Type B pancreatic cell (in vitro differentiated cells): Measurements from ENCODE around the gene MRPS34. TPM values are rescaled to one million over a fixed set of nuclear protein-coding genes. Genes with fewer than 3 reads are reported as not detected.
A peak's percentile ranks its signal among the peaks of the same experiment; 100 is the strongest.
"Not testable (repeated sequence)": the region's sequence is repeated elsewhere in the genome, so short reads cannot be mapped to it uniquely, and the experiment has no call there.

Experiments
- DNase-seq: peaks from one replicate; pipeline ENCODE4 v3.0.0; 2021; ENCODE audit warnings: mixed read lengths; ENCODE audit not compliant: unreplicated experiment; ENCODE audit errors: extremely low spot score
- H3K27ac Mint-ChIP-seq: 2 replicates; pipeline ENCODE4 v1.8.0; 2021; ENCODE audit warnings: mild to moderate bottlenecking, mixed read lengths
- H3K27me3 Mint-ChIP-seq: 2 replicates; pipeline ENCODE4 v1.8.0; 2021; ENCODE audit warnings: mixed read lengths
- H3K36me3 Mint-ChIP-seq: 2 replicates; pipeline ENCODE4 v1.8.0; 2021; ENCODE audit warnings: mixed read lengths
- H3K4me1 Mint-ChIP-seq: one replicate; pipeline ENCODE4 v1.8.0; 2021; ENCODE audit warnings: mixed read lengths; ENCODE audit not compliant: unreplicated experiment
- H3K4me3 Mint-ChIP-seq: 2 replicates; pipeline ENCODE4 v1.8.0; 2021; ENCODE audit warnings: mild to moderate bottlenecking, mixed read lengths
- H3K9me3 Mint-ChIP-seq: 2 replicates; pipeline ENCODE4 v1.8.0; 2021; ENCODE audit warnings: mixed read lengths
- total RNA-seq: library from RNA; stranded (reverse); gene quantifications from 2 replicates; pipeline ENCODE4 v1.2.1, GENCODE V29; 2021; ENCODE audit warnings: low replicate concordance
- TF ChIP-seq, protein P1 (sequence below): fragments of 200-600 bp; sonication (generic); conservative IDR thresholded peaks from 2 replicates; pipeline ENCODE4 v1.5.0; 2021; ENCODE audit warnings: antibody characterized with exemption, mild to moderate bottlenecking

The MRPS34 gene
- total RNA-seq, 1 donor from 2014 or later = 95.5 TPM

DNA sequence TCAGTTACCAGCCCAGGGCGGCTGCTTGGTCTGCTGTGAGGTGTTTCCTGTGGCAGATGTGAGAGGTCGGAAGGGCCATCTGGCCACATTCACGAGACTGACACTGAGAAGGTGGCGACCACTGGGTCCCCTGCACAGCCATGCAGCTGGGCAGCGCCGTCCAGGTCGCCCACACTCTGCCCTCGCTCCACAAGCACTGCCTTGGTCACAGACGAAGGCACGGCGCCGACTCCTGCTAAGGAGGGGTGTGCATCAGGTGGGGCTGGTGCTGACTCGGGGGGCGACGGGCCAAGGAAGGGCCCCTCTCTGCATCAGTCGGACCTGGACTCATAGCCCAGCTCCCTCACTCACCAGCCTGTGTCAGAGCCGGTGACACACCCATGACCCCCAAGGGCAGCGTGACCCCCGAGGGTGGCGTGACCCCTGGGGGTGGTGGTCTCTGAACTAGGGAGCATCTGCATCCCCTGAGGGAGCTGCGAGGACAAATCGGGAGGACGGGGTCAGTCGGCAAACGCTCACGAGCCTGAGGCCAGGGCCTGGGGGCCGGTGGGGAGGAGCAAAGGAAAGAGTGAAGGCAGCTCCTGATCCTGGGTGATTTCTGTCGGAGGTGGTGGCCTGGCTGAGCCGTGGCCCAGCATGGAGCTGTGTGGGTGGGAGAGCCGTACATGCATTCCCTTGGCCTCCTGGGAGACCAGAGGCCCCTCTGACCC lies 32.0 kb downstream of the MRPS34 start:
- no peaks in the 10 kb centered on the region for H3K27me3 Mint-ChIP-seq
- DNase-seq = peak; percentile 67
- no peaks in the 10 kb centered on the region for H3K4me1 Mint-ChIP-seq
- H3K4me3 Mint-ChIP-seq = no peak overlapping the region
- TF ChIP-seq, protein P1, sequence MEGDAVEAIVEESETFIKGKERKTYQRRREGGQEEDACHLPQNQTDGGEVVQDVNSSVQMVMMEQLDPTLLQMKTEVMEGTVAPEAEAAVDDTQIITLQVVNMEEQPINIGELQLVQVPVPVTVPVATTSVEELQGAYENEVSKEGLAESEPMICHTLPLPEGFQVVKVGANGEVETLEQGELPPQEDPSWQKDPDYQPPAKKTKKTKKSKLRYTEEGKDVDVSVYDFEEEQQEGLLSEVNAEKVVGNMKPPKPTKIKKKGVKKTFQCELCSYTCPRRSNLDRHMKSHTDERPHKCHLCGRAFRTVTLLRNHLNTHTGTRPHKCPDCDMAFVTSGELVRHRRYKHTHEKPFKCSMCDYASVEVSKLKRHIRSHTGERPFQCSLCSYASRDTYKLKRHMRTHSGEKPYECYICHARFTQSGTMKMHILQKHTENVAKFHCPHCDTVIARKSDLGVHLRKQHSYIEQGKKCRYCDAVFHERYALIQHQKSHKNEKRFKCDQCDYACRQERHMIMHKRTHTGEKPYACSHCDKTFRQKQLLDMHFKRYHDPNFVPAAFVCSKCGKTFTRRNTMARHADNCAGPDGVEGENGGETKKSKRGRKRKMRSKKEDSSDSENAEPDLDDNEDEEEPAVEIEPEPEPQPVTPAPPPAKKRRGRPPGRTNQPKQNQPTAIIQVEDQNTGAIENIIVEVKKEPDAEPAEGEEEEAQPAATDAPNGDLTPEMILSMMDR = no peak
- H3K36me3 Mint-ChIP-seq = no peaks in the 10 kb centered on the region
- no peak overlapping the region for H3K27ac Mint-ChIP-seq
- H3K9me3 Mint-ChIP-seq = no peaks in the 10 kb centered on the region

DNA sequence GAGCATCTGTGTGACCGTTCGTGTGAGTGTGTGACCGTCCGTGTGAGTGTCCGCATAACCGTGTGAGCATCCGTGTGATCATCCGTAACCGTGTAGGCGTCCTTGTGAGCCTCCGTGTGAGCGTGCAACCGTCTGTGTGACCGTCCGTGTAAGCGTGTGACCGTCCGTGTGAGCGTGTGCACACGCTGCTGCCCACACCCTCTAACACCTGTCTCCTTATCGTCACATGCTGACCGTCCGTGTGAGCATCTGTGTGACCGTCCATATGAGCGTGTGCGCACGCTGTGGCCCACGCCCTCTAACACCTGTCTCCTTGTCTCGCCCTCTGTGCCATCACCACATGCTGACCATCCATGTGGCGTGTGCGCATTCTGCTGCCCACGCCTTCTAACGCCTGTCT lies 32.7 kb downstream of the MRPS34 start:
- Mint-ChIP-seq H3K36me3 (no peaks in the 10 kb centered on the region), H3K27ac (no peak overlapping the region), H3K27me3 (no peaks in the 10 kb centered on the region), H3K4me3 (no peak overlapping the region), H3K4me1 (no peaks in the 10 kb centered on the region), H3K9me3 (no peaks in the 10 kb centered on the region)
- no peak for DNase-seq
- TF ChIP-seq, protein P1 = no peak

DNA sequence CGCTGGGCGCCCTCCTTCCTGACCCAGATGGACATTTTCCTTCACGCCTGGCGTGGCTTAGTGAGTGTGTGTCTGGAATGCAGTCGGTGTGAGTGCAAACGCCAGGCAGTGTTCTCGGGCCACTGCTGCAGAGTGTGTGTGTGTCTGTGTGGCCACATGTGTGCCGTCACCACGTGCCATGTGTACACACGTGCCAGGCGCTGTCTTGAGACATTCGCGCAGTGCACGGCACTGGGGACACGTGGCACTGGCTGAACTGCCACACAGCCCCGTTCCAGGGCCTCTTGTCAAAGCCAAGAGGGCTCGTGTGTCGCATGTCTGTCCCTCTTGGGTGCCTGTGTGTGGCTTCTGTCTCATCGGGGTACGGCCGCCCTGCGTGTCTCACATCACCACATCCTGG lies 38.1 kb downstream of the MRPS34 start:
- Mint-ChIP-seq H3K36me3 (no peaks in the 10 kb centered on the region), H3K4me3 (no peak overlapping the region), H3K27ac (no peak overlapping the region), H3K9me3 (no peaks in the 10 kb centered on the region), H3K4me1 (no peaks in the 10 kb centered on the region), H3K27me3 (no peaks in the 10 kb centered on the region)
- DNase-seq = no peak
- TF ChIP-seq, protein P1 = no peak

DNA sequence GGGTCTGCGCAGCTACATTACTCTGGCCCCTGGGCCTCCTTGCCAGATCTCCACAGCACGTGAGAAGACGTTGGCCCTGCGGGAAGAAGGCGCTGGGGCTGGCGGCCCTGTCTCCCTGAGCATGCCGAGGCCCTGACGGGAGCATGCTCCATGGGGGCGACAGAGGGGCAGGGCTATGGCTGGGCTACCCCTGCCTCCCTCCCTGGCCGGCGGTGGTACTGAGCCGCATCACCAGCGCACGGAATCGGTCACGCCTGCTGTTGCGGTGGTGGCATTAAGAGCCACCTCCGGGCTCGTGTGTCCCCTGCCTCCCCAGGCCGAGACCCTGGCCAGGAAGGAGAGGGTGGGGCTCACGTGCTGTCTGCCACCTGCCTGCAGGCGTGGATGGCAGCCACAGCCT lies 38.8 kb downstream of the MRPS34 start:
- no peaks in the 10 kb centered on the region for H3K9me3 Mint-ChIP-seq
- H3K4me3 Mint-ChIP-seq = no peak overlapping the region
- TF ChIP-seq, protein P1 = no peak
- no peak for DNase-seq
- H3K27ac Mint-ChIP-seq = no peak overlapping the region
- H3K27me3 Mint-ChIP-seq = no peaks in the 10 kb centered on the region
- H3K4me1 Mint-ChIP-seq = no peaks in the 10 kb centered on the region
- no peaks in the 10 kb centered on the region for H3K36me3 Mint-ChIP-seq

DNA sequence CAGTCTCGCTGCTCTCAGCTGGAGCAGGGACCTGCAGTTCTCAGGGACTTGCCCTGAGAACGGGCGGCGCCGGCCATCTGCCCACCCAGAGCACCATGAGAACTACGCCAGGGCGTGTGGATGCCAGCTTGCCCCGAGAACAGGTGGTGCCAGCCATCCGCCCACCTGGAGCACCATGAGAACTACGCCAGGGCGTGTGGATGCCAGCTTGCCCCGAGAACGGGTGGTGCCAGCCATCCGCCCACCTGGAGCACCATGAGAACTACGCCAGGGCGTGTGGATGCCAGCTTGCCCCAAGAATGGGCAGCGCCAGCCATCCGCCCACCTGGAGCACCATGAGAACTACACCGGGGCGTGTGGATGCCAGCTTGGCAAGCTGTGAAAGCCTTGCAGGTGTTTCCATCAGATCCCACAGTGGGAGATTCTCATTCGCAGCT lies 40.4 kb downstream of the MRPS34 start:
- not testable (repeated sequence) for DNase-seq, H3K4me3 Mint-ChIP-seq, H3K27me3 Mint-ChIP-seq, H3K36me3 Mint-ChIP-seq, H3K27ac Mint-ChIP-seq, H3K9me3 Mint-ChIP-seq, H3K4me1 Mint-ChIP-seq

DNA sequence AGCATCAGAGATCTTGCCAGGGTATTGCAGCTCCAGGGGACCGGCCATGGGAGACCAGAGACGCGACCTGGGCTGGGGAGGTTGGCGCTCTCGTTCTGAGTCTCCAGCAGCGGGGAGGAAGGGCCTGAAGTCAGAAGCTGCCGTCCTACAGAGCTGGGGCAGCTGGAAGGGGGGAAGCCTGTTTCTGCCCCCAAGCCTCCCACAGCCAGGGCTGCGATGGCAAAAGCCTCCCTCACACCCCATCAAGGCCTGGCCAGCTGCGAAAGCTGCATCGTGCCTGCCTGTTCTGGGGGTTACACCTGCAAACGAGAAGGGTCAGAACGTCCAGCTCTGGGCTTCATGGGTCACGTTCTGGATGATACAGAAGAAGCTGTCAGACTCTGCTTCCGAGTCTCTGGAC lies 40.9 kb downstream of the MRPS34 start:
- H3K9me3 Mint-ChIP-seq = no peaks in the 10 kb centered on the region
- H3K4me3 Mint-ChIP-seq = no peak overlapping the region
- DNase-seq = no peak
- no peaks in the 10 kb centered on the region for H3K27me3 Mint-ChIP-seq
- TF ChIP-seq, protein P1 = no peak
- H3K27ac Mint-ChIP-seq = no peak overlapping the region
- peaks cover 4% of the 10 kb centered on the region for H3K36me3 Mint-ChIP-seq
- H3K4me1 Mint-ChIP-seq = no peaks in the 10 kb centered on the region
